Measurements from ENCODE around the gene KRT38.

- TF ChIP-seq CTCF (IDR thresholded peaks at IDR 0.05) = no peak
- no peak for TF ChIP-seq POLR2A (IDR thresholded peaks at IDR 0.05)
Observed at GRCh38 chr17:41428591-41429291, 12.0 kb downstream of the KRT38 start.

Data from tibial nerve (tissue), 3 donors.